Measurements from ENCODE around the gene CCDC18. TPM values are rescaled to one million over a fixed set of nuclear protein-coding genes. Genes with fewer than 3 reads are reported as not detected.
A peak's percentile ranks its signal among the peaks of the same experiment; 100 is the strongest.

Gene CCDC18
- polyA plus RNA-seq: 1 to 10 TPM; 2.6 to 6.7 TPM

DNA sequence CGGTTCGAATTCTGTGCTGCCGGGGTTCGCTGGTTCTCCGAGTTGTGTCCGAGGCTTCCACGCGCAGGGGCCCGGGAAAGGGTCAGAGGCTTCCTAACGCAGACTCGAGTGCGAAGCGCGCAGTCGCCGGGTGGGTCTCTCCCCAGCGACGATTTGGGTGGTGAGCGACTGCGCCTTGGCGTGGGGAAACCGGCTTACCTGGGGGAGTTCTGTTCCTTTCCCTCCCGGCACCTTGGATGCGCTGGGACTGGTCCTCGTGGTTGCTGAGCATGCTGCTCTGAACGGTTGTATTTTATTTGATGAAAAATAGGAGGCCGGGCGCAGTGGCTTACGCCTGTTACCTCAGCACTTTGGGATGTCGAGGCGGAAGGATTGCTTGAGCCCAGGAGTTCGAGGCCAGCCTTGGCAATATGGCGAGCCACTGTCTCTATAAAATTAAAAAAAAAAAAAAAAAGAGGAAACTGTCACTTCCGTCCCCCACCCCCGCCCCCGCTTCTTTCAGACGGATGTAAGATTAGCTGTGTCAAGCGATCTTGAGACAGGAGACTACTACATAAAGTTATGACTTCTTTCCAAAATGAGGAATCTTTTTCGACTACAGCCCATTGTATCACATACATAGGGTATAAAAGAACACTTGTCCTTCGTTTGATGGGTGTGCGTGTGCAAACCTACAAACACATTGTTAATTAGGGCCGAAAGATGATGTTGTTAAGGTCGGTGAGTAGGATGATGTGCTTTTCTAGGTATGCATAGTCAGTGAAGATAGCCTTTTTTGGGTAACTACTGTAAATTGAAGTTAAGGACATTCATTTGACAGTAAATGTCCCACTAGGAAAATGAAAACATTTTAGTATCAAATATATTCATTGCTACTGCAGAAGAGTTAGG is at the start of gene CCDC18:
CCDC18 (plus strand) TSS at position 2 of the 891 bp plus-strand sequence. CDS start 2,638 bp downstream, outside the sequence.
- WGBS, 2 donors: 2 to 3% methylated on average over 43 of the region's 43 CpGs
- H3K27ac ChIP-seq (ENCODE audit: low read depth in 2 of 2, low read length in 1 of 2): peak within 1 kb of the TSS; percentile 99
- peak within 1 kb of the TSS; percentile 82 to 91 for H3K4me3 ChIP-seq (ENCODE audit: low read depth in 1 of 2, low read length in 2 of 2)
- H3K9me3 ChIP-seq (ENCODE audit: control insufficient read depth in 2 of 2, insufficient read depth in 1 of 2, low read depth in 1 of 2, low read length in 1 of 2): no peaks in the 10 kb centered on the region
- no peaks in the 10 kb centered on the region for H3K27me3 ChIP-seq (ENCODE audit: control insufficient read depth in 1 of 2, insufficient read depth in 2 of 2, low read length in 2 of 2)
- H3K36me3 ChIP-seq (ENCODE audit: control insufficient read depth in 2 of 2, insufficient read depth in 2 of 2, low read length in 1 of 2): no peaks in the 10 kb centered on the region
- H3K4me1 ChIP-seq (ENCODE audit: control insufficient read depth in 2 of 2, insufficient read depth in 2 of 2, low read length in 1 of 2): peaks cover 2 to 3% of the 10 kb centered on the region in 2 donors

DNA sequence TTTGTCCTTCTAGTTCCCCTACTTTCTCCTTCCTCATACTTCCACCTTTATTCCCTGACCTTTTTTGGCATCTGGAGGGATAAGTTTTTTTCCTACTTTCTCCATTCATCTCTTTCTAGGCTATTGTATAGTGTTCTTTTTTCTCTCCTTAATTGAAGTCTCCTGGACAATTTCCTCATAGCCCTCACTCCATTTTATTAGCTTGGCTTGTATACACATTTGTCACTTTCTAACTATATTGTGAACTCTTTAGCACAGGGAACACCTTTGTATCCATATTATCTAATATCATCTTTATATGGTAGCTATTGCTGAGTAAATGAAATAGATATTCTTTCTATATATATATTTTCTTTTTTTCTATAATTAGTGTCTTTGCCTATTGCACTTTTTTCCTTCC is 47.9 kb upstream of the CCDC18 start:
- Histone ChIP-seq H3K9me3 (ENCODE audit: control insufficient read depth in 2 of 2, insufficient read depth in 1 of 2, low read depth in 1 of 2, low read length in 1 of 2) (no peaks in the 10 kb centered on the region), H3K4me1 (ENCODE audit: control insufficient read depth in 2 of 2, insufficient read depth in 2 of 2, low read length in 1 of 2) (no peaks in the 10 kb centered on the region), H3K27ac (ENCODE audit: low read depth in 2 of 2, low read length in 1 of 2) (no peak overlapping the region), H3K36me3 (ENCODE audit: control insufficient read depth in 2 of 2, insufficient read depth in 2 of 2, low read length in 1 of 2) (peaks cover 2 to 4% of the 10 kb centered on the region in 2 donors), H3K4me3 (ENCODE audit: low read depth in 1 of 2, low read length in 2 of 2) (no peak overlapping the region), H3K27me3 (ENCODE audit: control insufficient read depth in 1 of 2, insufficient read depth in 2 of 2, low read length in 2 of 2) (no peaks in the 10 kb centered on the region)

- peaks cover 2 to 4% of the 10 kb centered on the region in 2 donors for H3K36me3 ChIP-seq (ENCODE audit: control insufficient read depth in 2 of 2, insufficient read depth in 2 of 2, low read length in 1 of 2)
These were observed 44.1 kb upstream of the CCDC18 start for GRCh38 chr1:93136445-93136844.

DNA sequence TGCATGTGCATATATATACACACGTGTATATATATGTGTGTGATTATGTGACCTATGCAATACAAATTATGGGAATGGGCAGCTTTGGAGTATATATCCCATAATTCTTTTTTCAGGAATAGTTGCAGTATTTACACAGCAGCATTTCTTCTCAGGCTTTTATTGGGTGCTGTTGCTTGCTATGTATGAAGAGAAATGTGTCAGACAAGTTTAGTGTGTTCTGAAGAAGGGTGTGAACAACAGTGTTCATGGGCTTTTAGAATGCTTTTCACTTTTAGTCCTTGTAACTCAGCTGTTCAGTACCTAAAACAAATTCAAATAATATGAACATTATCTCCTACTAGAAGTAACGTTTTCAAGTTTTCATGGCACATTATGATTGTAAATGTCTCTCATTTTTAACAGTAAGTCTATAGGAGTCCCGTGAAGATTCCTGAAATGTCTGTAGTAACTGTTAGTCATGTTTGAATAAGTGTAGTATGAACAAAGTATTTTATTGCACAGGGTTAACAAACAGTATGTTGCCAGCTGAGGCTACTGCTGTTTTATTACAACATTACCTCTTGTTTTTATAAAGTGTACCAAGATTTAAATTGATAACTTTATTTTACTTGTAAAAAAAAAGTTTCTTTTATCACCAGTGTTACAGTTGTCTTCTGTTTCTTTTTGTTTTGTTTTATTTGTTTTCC is 42.8 kb upstream of the CCDC18 start:
- Histone ChIP-seq H3K36me3 (ENCODE audit: control insufficient read depth in 2 of 2, insufficient read depth in 2 of 2, low read length in 1 of 2) (peaks cover 2 to 4% of the 10 kb centered on the region in 2 donors), H3K27ac (ENCODE audit: low read depth in 2 of 2, low read length in 1 of 2) (no peak overlapping the region), H3K27me3 (ENCODE audit: control insufficient read depth in 1 of 2, insufficient read depth in 2 of 2, low read length in 2 of 2) (no peaks in the 10 kb centered on the region), H3K4me1 (ENCODE audit: control insufficient read depth in 2 of 2, insufficient read depth in 2 of 2, low read length in 1 of 2) (no peaks in the 10 kb centered on the region), H3K4me3 (ENCODE audit: low read depth in 1 of 2, low read length in 2 of 2) (no peak overlapping the region), H3K9me3 (ENCODE audit: control insufficient read depth in 2 of 2, insufficient read depth in 1 of 2, low read depth in 1 of 2, low read length in 1 of 2) (no peaks in the 10 kb centered on the region)
- WGBS, 2 donors: 44 to 55% methylated on average over 3 of the region's 3 CpGs

More at GRCh38 chr1:93136445-93136844, 44.1 kb upstream of the CCDC18 start:
- H3K9me3 ChIP-seq (ENCODE audit: control insufficient read depth in 2 of 2, insufficient read depth in 1 of 2, low read depth in 1 of 2, low read length in 1 of 2): no peaks in the 10 kb centered on the region
- no peak overlapping the region for H3K4me3 ChIP-seq (ENCODE audit: low read depth in 1 of 2, low read length in 2 of 2)
- H3K4me1 ChIP-seq (ENCODE audit: control insufficient read depth in 2 of 2, insufficient read depth in 2 of 2, low read length in 1 of 2): no peaks in the 10 kb centered on the region
- H3K27ac ChIP-seq (ENCODE audit: low read depth in 2 of 2, low read length in 1 of 2): no peak overlapping the region
- H3K27me3 ChIP-seq (ENCODE audit: control insufficient read depth in 1 of 2, insufficient read depth in 2 of 2, low read length in 2 of 2): no peaks in the 10 kb centered on the region
- 95 to 98% methylated on average over 5 of the region's 5 CpGs for WGBS, 2 donors

DNA sequence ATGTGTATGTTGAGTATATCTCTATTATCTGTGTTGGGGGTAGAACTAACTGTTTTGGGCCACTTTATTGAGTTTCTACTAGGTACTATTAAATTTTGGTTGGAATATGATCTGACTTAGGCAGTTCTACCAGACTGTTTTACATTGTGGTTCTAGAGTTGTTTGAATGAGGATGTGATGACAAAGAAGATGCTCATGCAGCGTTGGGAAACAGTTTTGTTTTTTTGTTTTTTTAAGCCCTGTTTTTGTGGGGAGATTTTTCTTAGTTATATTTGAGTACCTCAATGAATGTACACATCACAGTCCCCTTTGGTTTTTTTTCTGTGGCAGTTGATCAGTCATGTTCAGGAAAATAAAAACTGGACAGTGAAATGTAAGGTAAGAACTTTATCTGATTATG is 40.4 kb upstream of the CCDC18 start:
- peaks cover 2 to 4% of the 10 kb centered on the region in 2 donors for H3K36me3 ChIP-seq (ENCODE audit: control insufficient read depth in 2 of 2, insufficient read depth in 2 of 2, low read length in 1 of 2)
- H3K27me3 ChIP-seq (ENCODE audit: control insufficient read depth in 1 of 2, insufficient read depth in 2 of 2, low read length in 2 of 2): no peaks in the 10 kb centered on the region
- no peaks in the 10 kb centered on the region for H3K9me3 ChIP-seq (ENCODE audit: control insufficient read depth in 2 of 2, insufficient read depth in 1 of 2, low read depth in 1 of 2, low read length in 1 of 2)
- WGBS, 2 donors: 78 to 80% methylated on average over 1 of the region's 1 CpG
- no peaks in the 10 kb centered on the region for H3K4me1 ChIP-seq (ENCODE audit: control insufficient read depth in 2 of 2, insufficient read depth in 2 of 2, low read length in 1 of 2)
- no peak overlapping the region for H3K4me3 ChIP-seq (ENCODE audit: low read depth in 1 of 2, low read length in 2 of 2)
- H3K27ac ChIP-seq (ENCODE audit: low read depth in 2 of 2, low read length in 1 of 2): no peak overlapping the region

GRCh38 chr1:93142161-93142560 is 38.4 kb upstream of the CCDC18 start:
- no peaks in the 10 kb centered on the region for H3K9me3 ChIP-seq (ENCODE audit: control insufficient read depth in 2 of 2, insufficient read depth in 1 of 2, low read depth in 1 of 2, low read length in 1 of 2)
- 80 to 88% methylated on average over 2 of the region's 2 CpGs for WGBS, 2 donors
- no peaks in the 10 kb centered on the region for H3K36me3 ChIP-seq (ENCODE audit: control insufficient read depth in 2 of 2, insufficient read depth in 2 of 2, low read length in 1 of 2)
- H3K27me3 ChIP-seq (ENCODE audit: control insufficient read depth in 1 of 2, insufficient read depth in 2 of 2, low read length in 2 of 2): no peaks in the 10 kb centered on the region
- H3K4me1 ChIP-seq (ENCODE audit: control insufficient read depth in 2 of 2, insufficient read depth in 2 of 2, low read length in 1 of 2): no peaks in the 10 kb centered on the region
- H3K27ac ChIP-seq (ENCODE audit: low read depth in 2 of 2, low read length in 1 of 2): no peak overlapping the region
- H3K4me3 ChIP-seq (ENCODE audit: low read depth in 1 of 2, low read length in 2 of 2): no peak overlapping the region

GRCh38 chr1:93143136-93143535 is 37.4 kb upstream of the CCDC18 start:
- H3K9me3 ChIP-seq (ENCODE audit: control insufficient read depth in 2 of 2, insufficient read depth in 1 of 2, low read depth in 1 of 2, low read length in 1 of 2): no peaks in the 10 kb centered on the region
- no peak overlapping the region for H3K27ac ChIP-seq (ENCODE audit: low read depth in 2 of 2, low read length in 1 of 2)
- H3K4me1 ChIP-seq (ENCODE audit: control insufficient read depth in 2 of 2, insufficient read depth in 2 of 2, low read length in 1 of 2): no peaks in the 10 kb centered on the region
- no peaks in the 10 kb centered on the region for H3K27me3 ChIP-seq (ENCODE audit: control insufficient read depth in 1 of 2, insufficient read depth in 2 of 2, low read length in 2 of 2)
- whole genome bisulfite sequencing, 2 donors: 37 to 55% methylated on average over 1 of the region's 1 CpG
- H3K36me3 ChIP-seq (ENCODE audit: control insufficient read depth in 2 of 2, insufficient read depth in 2 of 2, low read length in 1 of 2): no peaks in the 10 kb centered on the region
- H3K4me3 ChIP-seq (ENCODE audit: low read depth in 1 of 2, low read length in 2 of 2): no peak overlapping the region

DNA sequence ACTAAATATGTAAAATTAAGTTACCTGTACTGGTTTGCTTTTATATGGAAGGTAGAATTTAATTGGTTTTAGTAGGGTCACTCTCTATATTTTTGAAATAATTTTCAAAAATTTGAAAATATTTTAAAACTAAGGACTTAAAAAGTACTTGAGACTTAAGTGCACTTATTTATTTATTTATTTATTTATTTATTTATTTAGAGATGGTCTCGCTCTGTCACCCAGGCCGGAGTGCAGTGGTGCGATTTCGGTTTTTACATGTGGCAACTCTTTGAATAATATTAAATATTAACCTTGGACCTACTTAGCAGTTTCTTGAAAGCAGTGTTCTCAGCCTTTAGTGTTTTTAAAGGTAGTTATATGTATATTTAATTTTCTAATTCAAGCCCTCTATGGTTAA is 36.8 kb upstream of the CCDC18 start:
- WGBS, 2 donors: 94 to 98% methylated on average over 4 of the region's 4 CpGs
- no peaks in the 10 kb centered on the region for H3K27me3 ChIP-seq (ENCODE audit: control insufficient read depth in 1 of 2, insufficient read depth in 2 of 2, low read length in 2 of 2)
- H3K9me3 ChIP-seq (ENCODE audit: control insufficient read depth in 2 of 2, insufficient read depth in 1 of 2, low read depth in 1 of 2, low read length in 1 of 2): no peaks in the 10 kb centered on the region
- no peak overlapping the region for H3K27ac ChIP-seq (ENCODE audit: low read depth in 2 of 2, low read length in 1 of 2)
- H3K36me3 ChIP-seq (ENCODE audit: control insufficient read depth in 2 of 2, insufficient read depth in 2 of 2, low read length in 1 of 2): peaks cover 0 to 2% of the 10 kb centered on the region in 2 donors
- H3K4me1 ChIP-seq (ENCODE audit: control insufficient read depth in 2 of 2, insufficient read depth in 2 of 2, low read length in 1 of 2): no peaks in the 10 kb centered on the region
- no peak overlapping the region for H3K4me3 ChIP-seq (ENCODE audit: low read depth in 1 of 2, low read length in 2 of 2)

- 54 to 55% methylated on average over 7 of the region's 7 CpGs for WGBS, 2 donors
These were observed 32.5 kb upstream of the CCDC18 start for GRCh38 chr1:93148001-93148400.

More at GRCh38 chr1:93148001-93148400, 32.5 kb upstream of the CCDC18 start:
- Histone ChIP-seq H3K27me3 (ENCODE audit: control insufficient read depth in 1 of 2, insufficient read depth in 2 of 2, low read length in 2 of 2) (no peaks in the 10 kb centered on the region), H3K4me3 (ENCODE audit: low read depth in 1 of 2, low read length in 2 of 2) (no peak overlapping the region), H3K36me3 (ENCODE audit: control insufficient read depth in 2 of 2, insufficient read depth in 2 of 2, low read length in 1 of 2) (peaks cover 0 to 2% of the 10 kb centered on the region in 2 donors), H3K27ac (ENCODE audit: low read depth in 2 of 2, low read length in 1 of 2) (no peak overlapping the region), H3K9me3 (ENCODE audit: control insufficient read depth in 2 of 2, insufficient read depth in 1 of 2, low read depth in 1 of 2, low read length in 1 of 2) (no peaks in the 10 kb centered on the region), H3K4me1 (ENCODE audit: control insufficient read depth in 2 of 2, insufficient read depth in 2 of 2, low read length in 1 of 2) (no peaks in the 10 kb centered on the region)

All from esophagus (tissue), 2 donors.